Fibroblast of upper back skin (primary cell): ENCODE data around the gene ADD1.
"Not testable (repeated sequence)": the region's sequence is repeated elsewhere in the genome, so short reads cannot be mapped to it uniquely, and the experiment has no call there.

Experiments
- DNase-seq: peaks from one replicate; pipeline ENCODE4 v3.0.0-alpha.2; 2013

The ADD1 gene

DNA sequence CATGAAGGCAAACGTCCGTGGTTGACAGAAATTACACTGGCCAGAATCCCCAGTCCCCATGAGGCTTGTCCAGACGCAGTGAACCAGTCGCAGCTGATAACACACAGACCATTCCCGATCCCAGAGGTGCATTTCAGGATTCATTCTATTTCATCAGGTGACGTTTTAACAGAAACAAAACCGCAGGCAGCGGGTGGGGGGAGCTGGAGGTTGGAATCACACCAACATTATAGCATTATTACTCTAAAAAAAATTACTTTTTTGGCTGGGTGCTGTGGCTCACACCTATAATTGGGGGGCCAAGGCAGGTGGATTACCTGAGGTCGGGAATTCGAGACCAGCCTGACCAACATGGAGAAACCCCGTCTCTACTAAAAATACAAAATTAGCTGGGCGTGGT is 94.3 kb downstream of the ADD1 start:
- no peak for DNase-seq

DNA sequence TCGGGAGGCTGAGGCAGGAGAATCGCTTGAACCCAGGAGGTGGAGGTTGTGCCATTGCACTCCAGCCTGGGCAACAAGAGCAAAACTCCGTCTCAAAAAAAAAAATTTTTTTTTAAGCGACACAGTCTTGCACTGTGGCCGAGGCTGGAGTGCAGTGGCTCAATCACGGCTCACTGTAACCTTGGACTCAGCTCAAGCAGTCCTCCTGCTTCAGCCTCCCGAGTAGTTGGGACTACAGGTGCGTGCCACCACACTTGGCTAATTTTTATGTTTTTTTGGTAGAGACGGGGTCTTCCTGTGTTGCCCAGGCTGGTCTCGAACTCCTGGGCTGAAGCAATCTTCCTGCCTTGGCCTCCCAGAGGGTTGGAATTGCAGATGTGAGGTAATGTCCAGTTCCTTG is 94.8 kb downstream of the ADD1 start:
- DNase-seq = not testable (repeated sequence)

DNA sequence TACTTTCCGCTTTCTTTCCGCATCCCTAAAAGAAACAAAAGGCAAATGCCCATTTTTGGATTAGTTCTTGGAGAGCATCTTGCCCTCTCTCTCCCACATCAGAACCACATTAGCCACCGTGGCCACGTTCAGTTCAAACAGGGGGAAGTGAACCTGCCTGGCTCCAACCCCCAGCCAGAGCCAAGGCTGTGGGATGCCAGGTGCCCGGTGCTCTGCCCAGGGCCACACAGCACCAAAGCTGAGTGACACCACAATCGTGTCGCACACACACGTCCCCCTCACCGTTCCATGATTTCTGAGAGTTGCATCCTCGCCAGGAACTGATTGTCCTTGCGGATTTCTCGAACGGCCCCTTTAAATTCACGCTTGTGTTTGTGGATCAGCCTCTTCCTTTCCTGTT is 95.3 kb downstream of the ADD1 start:
- DNase-seq = no peak

DNA sequence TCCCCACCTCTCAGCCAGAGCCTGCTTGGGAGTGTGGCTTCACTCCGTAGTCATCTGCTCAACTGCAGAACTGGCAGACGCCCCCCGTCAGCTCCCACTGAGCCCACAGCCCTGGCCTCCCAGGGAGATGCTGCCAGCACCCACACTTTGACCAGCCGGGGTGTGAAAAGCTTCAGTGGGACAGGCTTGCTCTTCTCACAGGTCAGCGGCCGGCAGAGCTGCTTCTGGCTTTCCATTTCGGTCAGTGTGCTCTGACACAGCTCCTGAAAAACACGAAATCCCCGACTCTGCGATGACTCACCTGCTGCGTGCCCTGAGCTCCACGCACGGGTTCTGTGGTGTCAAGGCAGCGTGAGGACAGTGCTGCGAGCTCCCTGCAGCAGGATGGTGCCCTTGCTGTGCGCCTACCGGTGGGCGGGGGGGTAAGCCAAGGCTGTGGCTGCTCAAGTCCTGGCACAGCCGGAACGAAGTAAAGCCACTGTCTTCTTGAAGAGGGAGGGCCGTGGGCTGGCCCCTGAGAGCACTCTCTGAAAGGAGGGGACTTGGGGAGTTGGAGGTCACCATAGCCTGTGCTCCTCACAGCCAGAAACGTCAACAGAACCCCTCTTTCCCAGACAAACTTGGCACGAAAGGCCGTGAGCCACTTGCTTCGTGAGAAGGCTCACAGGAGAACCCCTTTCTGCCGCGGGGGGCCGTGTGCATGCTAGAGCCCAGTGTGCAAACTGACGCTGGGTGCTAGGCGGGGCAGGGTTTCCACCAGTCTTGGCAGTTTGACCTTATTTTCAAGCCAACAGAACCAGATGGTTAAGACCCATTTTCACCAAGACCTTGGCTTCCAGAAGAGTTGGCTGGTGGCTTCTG is 96.0 kb downstream of the ADD1 start:
- DNase-seq = no peak

DNA sequence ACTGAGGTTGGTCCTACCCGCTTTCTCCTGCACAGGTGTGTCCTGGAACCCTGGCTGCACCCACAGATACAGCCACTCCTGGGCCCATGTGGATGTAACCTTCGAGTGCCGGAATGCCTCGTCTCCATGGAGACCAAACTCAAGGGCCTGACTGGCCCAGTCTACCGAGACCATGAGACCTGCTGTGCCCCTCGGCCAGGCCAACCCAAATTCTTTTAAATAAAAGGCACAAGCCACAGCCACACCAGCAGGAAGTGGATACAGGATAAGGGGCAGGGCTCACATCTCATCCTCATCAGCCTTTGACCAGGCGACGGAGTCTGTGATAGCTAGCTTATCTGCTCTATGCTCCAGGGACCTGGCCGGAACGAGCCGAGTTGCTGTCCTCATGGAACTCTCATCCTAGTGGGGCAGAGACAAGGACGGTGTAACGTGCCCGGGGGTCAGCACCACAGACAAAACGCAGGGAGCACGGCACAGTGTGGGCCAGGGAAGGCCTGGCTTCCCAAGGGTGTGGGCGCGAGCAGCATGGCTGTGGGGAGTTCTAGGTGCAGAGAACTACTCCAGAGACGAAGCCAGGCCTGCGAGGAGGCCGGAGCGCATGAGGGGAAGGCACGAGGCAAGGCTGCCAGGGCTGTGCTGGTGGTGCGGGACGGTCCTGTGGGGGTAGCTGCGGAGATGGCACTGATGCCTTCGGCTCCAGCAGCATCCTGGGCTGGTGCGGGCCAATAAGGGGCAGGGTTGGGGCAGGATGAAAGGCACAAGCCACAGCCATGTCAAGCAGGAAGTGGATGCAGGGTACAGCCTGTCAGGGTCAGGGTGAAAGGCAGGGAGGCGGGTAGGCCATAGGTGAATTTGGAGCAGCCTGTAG is 96.9 kb downstream of the ADD1 start:
- DNase-seq = no peak

DNA sequence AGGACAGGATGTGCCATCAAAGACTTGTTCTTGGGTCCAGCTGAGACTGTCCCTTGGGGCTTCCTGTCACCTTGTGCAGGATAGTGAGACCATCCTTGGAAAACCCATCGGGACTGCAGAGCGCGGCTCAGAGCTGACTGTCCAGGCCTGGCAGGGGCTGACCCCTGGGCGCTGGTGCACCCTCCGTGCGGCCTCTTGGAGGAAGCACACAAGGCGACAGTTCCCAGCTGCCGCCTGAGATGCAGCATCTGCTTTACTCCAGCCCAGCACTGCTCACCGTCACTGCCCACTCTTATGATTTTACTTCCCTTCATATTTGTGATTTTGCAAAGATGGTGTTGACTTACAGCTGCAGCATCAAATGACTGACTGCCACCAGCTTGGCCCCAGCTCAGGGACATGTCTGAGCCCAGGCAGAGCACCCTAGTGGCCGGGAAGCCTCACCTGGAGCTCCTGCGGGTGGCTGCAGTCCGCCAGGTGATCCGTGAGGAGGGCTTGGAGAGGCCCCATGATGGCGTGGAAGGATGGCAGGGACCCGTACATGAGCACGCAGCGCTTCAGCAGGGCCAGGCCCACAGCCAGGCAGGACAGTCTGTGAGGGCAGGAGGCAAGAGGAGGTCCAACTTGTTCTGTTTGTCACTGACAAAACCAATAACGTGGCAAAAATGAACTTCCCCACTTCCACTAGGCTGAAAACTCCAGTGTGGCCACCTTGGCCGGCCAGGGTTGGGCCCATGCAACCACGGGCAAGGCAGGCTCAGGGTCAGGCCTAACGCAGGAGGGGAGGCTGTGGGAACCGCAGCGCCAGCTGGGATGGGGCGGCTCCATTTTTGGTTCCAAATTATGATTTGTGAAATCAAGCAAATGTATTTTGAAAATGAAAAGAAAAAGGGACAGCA is 97.7 kb downstream of the ADD1 start:
- no peak for DNase-seq

DNA sequence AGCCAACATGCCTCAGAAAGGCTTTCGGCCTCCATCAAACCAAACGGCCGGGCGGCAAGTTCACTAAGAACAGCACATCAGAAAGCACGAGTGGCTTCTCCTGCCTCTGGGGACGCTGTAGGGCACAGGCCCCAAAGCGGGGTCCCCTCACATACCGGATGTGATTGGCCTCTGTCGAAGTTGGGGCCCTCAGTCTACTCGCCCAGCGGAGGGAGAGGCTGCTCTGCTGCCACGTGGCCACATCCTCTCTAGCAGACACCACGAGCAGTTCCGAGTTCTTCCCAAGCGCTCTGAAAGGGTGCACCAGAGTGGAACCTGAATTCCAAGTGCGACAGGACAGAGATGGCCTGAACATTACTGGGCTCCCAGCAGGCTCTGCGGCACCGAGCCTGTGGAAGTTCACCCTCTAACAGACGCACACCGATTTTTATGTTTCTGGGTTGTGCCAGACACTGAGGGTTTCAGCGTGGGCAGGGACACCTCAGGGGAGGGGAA is 98.4 kb downstream of the ADD1 start:
- no peak for DNase-seq

DNA sequence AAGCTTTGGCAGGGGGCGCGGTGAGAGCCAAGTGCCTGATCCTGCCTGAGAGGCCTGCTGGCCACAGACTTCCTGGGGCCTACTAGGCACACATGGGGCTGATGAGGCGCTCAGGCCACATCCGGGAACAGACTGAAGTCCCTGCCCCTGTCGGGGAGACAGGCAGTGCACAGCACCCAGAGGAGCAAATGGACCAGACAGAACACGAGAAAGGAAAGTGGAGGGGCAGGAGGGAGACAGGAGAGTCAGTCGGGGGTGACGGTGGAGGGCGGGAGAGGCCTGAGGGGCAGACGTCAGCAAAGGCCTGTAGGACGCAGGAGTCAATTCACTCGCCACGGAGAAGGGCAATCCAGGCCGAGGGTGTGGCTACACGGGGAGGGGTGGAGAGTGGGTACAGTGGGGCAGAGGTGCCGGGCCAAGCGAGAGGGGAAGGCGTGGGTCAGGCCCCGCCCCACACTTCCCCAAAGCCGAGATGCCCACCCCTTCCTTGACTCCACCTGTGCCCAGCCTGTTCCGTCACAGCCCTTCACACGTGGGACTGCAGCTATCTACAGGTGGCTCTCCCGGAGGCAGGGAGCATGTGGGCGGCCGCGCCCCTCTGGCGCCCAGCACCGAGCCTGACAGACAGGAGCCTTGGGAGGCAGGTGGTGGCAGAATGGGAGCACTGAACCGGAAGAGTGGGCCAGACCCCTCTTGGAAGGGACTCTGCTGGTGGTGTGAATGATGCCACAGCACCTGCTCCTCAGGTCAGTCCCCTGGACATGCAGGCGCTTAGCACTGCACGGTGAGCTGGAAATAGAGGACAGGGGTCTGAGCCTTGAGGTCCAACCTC is 99.1 kb downstream of the ADD1 start:
- no peak for DNase-seq

DNA sequence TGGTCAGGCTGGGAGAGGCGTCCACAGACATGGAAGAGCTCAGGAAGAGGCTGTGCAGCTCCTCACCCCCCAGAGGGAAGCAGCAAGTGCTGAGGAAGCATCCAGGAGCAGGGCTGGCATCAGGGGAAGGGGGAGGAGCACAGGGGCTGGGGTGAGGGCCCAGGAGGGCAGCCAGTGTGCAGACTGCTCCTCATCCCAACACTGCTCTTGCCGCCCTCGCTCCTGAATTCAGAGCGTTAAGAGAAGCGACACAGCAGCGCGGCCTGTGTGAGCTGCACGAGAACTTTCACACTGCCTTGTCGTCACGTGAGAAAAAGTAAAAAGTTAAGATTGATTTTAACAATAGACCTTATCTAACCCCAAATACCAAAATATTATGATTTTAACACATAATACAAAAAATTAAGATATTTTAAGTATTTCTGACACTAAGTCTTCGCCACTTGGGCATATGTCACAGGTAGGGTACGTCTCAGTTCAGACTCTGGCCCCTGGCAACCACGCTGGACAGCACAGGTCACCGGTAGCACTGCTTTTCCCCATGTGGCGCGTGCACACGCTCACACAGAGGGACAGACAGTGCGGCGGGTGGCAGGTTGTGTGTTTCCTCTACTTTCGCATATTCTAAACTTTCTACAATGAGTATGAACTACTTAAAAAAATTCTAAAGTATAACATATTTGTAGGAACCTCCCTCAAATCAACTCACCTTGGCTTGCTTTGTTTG is 99.9 kb downstream of the ADD1 start:
- no peak for DNase-seq

DNA sequence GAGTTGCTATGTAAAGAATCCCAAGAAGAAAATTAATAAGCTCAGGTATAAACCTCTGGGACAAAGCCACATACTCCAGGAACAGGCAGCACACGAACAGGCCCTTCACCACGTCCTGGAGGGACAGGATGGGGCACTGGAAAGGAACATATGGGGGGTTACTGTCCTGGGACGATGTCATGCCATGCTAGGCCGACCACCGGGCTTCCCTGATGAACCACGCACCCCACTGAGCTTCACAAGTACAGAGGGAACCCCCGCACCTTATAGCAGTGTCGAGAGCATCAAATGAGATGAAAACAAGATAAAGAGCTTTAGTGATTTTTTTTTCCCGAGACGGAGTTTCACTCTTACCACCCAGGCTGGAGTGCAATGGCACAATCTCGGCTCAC is 100.4 kb downstream of the ADD1 start:
- no peak for DNase-seq

DNA sequence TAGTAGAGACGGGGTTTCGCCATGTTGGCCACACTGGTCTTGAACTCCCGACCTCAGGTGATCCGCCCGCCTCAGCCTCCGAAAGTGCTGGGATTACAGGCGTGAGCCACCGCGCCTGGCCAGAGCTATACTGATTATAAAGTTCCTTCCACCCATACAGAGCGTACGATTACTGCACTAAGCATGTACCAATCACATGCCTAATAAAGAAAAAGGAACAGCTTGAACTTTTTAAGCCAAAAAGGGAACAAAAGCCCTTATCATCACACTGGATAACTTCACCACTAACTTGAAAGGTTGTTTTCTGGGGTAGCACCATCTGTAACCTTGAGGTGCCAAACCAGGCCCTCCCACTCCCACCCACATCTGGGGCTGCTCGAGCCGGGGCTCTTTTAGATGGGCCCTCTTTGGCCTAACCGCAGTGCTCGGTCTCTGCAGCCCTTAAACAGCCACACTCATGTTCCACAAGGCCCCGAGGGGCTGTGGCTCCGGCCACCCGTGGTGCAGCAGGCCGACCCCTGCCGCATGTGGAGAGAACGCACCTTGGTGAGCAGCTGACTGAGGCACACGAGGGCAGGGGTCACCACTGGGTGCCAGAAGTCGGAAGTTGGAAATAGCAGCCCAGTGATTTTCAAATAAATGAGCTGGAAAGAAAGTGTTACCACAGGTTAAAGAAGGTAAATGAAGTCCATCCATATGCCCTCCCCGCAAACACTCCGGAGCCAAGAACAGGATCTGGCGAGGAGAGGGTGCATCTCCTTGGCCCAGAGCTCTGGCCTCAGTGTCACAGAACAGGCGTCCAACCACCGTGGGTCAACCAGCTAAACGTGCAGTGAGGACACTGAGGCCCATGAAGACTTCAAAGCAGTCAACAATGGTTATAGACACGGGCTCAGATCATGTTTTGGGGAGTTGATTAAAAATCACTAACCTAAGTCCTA is 101.2 kb downstream of the ADD1 start:
- DNase-seq = no peak

DNA sequence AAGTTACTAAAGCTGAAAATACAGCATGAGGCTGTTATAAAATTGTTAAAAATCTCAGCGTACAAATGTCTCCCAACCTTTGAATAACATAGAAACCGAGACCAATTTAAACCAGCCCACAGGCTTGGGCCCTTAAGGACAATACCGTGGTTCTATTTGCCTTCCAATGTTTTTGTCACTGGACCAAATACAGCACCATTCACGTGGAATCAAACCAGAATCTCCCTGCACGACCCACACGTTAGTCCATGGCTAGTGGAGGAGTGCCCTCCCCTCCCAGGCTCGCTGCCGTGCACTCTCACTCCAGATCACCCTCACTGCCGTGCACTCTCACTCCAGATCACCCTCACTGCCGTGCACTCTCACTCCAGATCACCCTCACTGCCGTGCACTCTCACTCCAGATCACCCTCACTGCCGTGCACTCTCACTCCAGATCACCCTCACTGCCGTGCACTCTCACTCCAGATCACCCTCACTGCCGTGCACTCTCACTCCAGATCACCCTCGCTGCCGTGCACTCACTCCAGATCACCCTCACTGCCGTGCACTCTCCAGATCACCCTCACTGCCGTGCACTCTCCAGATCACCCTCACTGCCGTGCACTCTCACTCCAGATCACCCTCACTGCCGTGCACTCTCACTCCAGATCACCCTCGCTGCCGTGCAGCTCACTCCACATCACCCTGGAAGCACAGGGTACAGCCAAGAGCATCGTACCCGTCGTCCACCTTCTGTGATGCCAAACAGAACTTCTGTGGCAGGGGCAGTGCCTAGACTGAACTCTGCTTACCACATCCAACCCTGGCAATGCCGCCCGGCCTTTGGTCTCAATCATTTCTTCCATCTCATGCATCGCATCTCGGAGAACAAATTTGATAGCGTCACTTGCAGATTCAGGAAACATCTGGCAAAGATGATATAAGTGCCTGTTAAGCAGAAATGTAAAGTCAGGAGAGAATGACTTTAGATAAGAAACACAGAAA is 102.3 kb downstream of the ADD1 start:
- DNase-seq = not testable (repeated sequence)

DNA sequence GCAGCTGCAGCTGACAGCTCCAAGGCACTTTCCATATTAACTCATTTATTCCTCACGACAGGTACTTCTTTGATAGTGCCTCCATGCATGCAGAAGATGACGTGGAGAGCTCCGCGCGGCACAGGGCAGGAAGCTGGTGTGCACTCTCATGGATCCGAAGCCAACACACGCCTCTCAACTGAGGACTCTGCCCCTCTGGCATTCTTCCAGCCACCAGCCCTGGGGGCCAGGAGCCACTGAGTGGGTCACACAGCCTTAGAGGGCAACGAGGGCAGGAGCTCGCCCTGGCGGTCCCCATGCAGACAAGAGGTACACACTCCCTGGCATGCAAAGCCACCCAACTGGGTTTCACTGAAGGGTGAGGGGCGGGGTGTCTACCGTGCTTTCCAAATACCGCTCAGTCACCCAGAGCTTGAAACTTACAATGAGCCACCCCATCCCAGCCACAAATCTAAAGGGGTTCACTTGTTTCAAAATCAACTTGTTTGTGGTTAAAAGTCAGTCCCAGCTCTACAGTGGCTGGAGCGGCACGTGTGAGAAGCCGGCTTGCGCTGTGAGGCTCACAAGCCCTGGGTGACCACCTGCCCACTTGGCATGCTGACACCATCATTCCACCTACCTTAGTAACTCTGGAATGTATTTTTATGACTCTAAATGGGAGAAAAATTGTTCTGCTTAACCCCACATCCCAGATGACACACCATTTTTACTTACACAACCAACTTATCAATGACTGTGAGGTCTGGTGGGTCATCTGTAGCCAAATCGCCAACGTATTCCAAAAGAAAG is 103.4 kb downstream of the ADD1 start:
- no peak for DNase-seq

DNA sequence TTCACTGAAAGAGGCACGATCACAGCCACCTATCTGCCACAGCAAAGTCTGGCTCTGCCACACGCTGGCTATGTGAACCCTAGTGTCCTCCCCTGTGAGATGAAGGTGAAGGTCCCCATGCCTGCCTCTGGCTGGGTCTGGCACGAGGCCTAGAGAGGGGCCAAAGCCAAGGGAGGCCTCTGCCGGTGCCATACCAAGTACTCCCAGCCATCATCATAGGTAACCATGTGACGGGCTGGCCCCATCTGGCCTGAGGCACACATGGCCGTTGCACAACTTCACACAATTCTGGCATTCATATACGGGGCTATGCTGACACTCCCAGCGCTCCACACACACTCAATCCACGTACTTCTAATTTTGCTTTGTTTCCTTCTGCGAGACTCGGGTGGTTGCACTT is 104.3 kb downstream of the ADD1 start:
- DNase-seq = no peak

DNA sequence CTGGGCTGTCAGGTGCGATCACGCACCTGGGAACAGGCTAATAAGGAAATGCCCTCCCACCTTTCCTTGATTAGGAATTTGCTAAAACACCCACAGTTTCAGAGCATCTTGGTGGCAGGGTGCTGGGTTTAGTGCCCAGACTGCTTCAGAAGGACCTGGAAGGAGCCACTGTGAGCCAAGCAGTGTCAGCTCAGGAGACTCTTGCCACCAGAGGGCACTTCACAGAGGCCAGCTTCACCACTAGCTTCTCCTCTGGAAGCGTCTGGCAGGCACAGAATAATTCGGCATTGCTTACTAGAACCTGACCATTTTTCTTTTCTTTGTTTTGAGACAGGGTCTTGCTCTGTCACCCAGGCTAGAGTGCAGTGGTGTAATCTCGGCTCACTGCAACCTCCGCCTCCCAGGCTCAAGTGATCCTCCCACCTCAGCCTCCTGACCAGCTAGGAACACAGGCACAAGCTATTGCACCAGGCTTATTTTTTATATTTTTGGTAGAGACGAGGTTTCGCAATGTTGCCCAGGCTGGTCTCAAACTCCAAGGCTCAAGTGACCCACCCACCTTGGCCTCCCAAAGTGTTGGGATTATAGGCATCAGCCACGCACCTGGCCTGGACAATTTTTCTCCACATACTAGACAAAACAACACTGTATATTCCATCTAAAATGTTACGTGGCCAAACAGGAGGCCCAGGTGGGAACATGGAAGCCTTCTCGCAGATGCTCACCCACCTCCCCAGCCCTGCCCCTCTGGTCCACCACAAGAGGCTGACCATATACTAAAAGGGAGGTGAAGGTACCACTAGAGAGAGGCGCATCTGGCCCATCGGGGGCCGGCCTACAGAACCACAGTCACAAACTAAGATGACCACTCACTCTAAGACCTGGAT is 105.5 kb downstream of the ADD1 start:
- DNase-seq = no peak

DNA sequence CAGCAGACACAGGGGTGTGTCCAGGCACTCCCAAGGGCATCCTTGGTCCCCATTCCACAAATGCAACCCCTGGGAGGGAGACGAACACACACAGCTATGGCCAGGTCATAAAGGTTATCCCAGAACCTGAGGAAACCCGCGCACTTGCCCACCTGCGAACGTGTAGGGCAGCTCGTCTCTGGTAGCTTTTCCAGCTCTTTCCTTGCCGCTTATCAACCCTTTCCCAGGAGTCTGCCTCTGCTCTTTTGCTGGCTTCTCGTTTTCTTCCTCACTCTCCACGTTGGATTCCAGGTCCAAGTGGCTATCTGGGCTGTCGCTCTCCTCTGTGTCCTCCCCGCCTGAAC is 106.1 kb downstream of the ADD1 start:
- DNase-seq = no peak
